Aorta (tissue), 5 donors: Measurements from ENCODE around the gene KRTAP9-7. TPM values are rescaled to one million over a fixed set of nuclear protein-coding genes. Genes with fewer than 3 reads are reported as not detected.
"Not testable (repeated sequence)": the region's sequence is repeated elsewhere in the genome, so short reads cannot be mapped to it uniquely, and the experiment has no call there.

ENCODE experiments used
- ATAC-seq: fragments of 200-7000 bp; cut with Tn5 transposase; one replicate; pipeline ENCODE4 v1.9.1; 2022; ENCODE audit warnings: moderate library complexity; ENCODE audit not compliant: low FRiP score
- DNase-seq, 2 donors: peaks; one replicate each; pipeline ENCODE4 v3.0.0-alpha.2; 2020
- H3K27ac ChIP-seq, 2 donors: one replicate each; pipeline ENCODE4 v1.5.1; 2013; ENCODE audit warnings: low read length in 2 of 2, mild to moderate bottlenecking in 2 of 2, moderate library complexity in 2 of 2, control low read depth in 1 of 2, inconsistent platforms in 1 of 2, low read depth in 1 of 2
- H3K27me3 ChIP-seq, 2 donors: one replicate each; pipeline ENCODE4 v1.6.1; 2013; ENCODE audit warnings: control low read depth in 1 of 2, low read length in 1 of 2, mild to moderate bottlenecking in 1 of 2, moderate library complexity in 1 of 2; ENCODE audit not compliant: insufficient read depth in 2 of 2, control insufficient read depth in 1 of 2
- H3K36me3 ChIP-seq, 2 donors: one replicate each; pipeline ENCODE4 v1.6.1; 2013; ENCODE audit warnings: control low read depth in 1 of 2, low read length in 1 of 2, mild to moderate bottlenecking in 1 of 2; ENCODE audit not compliant: insufficient read depth in 2 of 2, control insufficient read depth in 1 of 2
- H3K4me1 ChIP-seq, 2 donors: one replicate each; pipeline ENCODE4 v1.6.1; 2013; ENCODE audit warnings: low read length in 2 of 2, control low read depth in 1 of 2, mild to moderate bottlenecking in 1 of 2, moderate library complexity in 1 of 2; ENCODE audit not compliant: insufficient read depth in 2 of 2, control insufficient read depth in 1 of 2
- H3K4me3 ChIP-seq, 2 donors: one replicate each; pipeline ENCODE4 v1.5.1; 2013; ENCODE audit warnings: low read length in 2 of 2, control low read depth in 1 of 2, mild to moderate bottlenecking in 1 of 2
- H3K9me3 ChIP-seq: one replicate; pipeline ENCODE4 v1.6.1; 2013; ENCODE audit warnings: mild to moderate bottlenecking, low read length; ENCODE audit not compliant: control insufficient read depth
- WGBS, 2 donors: extraction: QIAGEN DNeasy Blood & Tissue Kit; methylation state at CpG; one replicate each; pipeline ENCODE4 v1.1.7; 2013; 5-methylcytosine and 5-hydroxymethylcytosine counted together
- intact Hi-C, 2 donors: fragments of 100-400 bp; cut with DNase I; formaldehyde crosslinking; loops; one replicate each; pipeline versions ENCODE4 v1.14.2 to v1.15.0; 2022
- polyA plus RNA-seq, 2 donors: library from polyadenylated mRNA; stranded (reverse); fragments of 200-250 nt; gene quantifications; one replicate each; pipeline ENCODE4 v1.2.3, GENCODE V29; 2013
- total RNA-seq, 2 donors: library from RNA; stranded (reverse); fragmentation: NEBNext Ultra II Directional; extraction: Animal tissue kit (Norgen Biotek cat#: 25700); gene quantifications; one replicate each; pipeline ENCODE4 v1.2.1, GENCODE V29; 2021
- donor health status: healthy with polysubstance abuse.
- donor health status: Bipolar disorder and iron deficiency.
- donor health status: DM: no; HTN: no; CAD: no.
- donor health status: DM: no; HTN: no; CAD: no.
- donor health status: DM: yes; HTN: yes; CAD: no.

Gene KRTAP9-7
- total and polyA plus RNA-seq, 4 donors, result not detected

DNA sequence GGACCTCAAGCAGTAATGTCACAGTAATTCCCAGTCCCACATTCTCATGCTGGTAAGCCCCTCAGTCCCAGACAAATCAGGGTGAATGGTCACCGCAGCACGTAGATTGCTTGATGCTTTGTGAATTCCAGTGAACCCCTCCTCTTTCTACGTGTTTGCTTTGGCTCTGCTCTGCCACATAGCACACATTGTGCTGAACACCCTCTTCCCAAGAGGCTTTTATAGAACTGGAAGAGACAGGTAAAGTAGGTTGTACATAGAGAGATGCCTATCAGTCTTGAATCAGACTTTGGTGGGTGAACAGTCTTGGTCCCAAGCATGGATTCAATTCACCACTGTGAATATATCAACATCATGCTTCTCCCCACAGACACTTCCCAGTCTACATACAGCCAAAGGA lies 10.9 kb upstream of the KRTAP9-7 start:
- no peak overlapping the region for H3K4me3 ChIP-seq
- no peaks in the 10 kb centered on the region for H3K4me1 ChIP-seq
- 51% methylated on average over 3 of the region's 3 CpGs for WGBS, 2 donors
- no peaks in the 10 kb centered on the region for H3K27me3 ChIP-seq
- intact Hi-C loops, result no loop called here
- DNase-seq (no peak), ATAC-seq (no peak)
- H3K36me3 ChIP-seq, result no peaks in the 10 kb centered on the region
- no peak overlapping the region for H3K27ac ChIP-seq
- no peaks in the 10 kb centered on the region for H3K9me3 ChIP-seq

DNA sequence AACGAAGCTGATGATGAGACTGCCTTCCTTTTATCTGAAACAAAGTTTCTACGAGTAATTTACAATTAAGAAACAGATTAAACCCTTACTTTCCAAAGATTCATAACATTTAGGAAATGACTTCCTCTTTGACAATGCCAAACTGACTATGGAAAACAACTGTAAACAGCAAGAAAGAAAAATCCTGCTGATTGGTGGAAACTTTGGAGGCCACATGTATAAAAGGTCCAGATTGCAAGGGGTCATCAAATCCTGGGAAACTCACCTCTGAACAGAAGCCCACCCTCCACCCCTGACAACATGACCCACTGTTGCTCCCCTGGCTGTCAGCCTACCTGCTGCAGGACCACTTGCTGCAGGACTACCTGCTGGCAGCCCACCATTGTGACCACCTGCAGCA lies 10.4 kb upstream of the KRTAP9-7 start, which contains the start of gene KRTAP9-6:
Gene KRTAP9-6 (plus strand): TSS at position 301 of the 400 bp plus-strand sequence. CDS start 0 bp downstream, at position 301.
- H3K36me3 ChIP-seq, result no peaks in the 10 kb centered on the region
- H3K27ac ChIP-seq, result no peak within 1 kb of the TSS
- WGBS, 2 donors, result 57% methylated on average over 2 of the region's 2 CpGs
- intact Hi-C loops, result no loop called here
- H3K4me3 ChIP-seq, result no peak within 1 kb of the TSS
- no peak for DNase-seq
- no peaks in the 10 kb centered on the region for H3K9me3 ChIP-seq
- no peaks in the 10 kb centered on the region for H3K4me1 ChIP-seq
- H3K27me3 ChIP-seq, result no peaks in the 10 kb centered on the region
- no peak for ATAC-seq

DNA sequence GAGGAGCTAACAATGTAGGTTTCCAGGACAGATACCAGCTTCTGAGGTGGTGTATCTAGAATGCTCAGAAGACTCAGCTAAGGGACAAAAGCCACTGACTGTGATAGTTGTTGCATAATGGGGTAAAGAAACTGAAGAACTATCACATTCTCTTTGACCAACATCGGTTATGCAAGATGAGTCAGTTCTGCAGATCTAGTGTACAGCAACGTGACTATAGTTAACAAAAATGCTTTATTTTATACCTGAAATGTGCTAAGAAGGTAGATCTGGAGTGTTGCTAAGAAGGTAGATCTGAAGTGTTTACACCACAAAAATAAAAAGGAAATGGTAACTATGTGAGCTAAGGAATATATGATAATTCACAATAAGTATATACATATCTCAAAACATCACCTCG lies 7.8 kb upstream of the KRTAP9-7 start:
- no peak for ATAC-seq
- Histone ChIP-seq H3K27me3 (no peaks in the 10 kb centered on the region), H3K9me3 (no peaks in the 10 kb centered on the region), H3K4me1 (no peaks in the 10 kb centered on the region), H3K4me3 (no peak overlapping the region), H3K27ac (no peak overlapping the region), H3K36me3 (no peaks in the 10 kb centered on the region)
- 81% methylated on average over 3 of the region's 3 CpGs; no CpG with 5 or more reads in 1 of the 2 donors for WGBS, 2 donors
- DNase-seq, result no peak
- intact Hi-C loops, result no loop called here

GRCh38 chr17:41271323-41271722 lies 4.2 kb upstream of the KRTAP9-7 start:
- DNase-seq, H3K9me3 ChIP-seq, H3K36me3 ChIP-seq, ATAC-seq, H3K27ac ChIP-seq, H3K4me1 ChIP-seq, H3K4me3 ChIP-seq, intact Hi-C loops, H3K27me3 ChIP-seq: not testable (repeated sequence)
- WGBS, 2 donors, result 60% methylated on average over 1 of the region's 1 CpG; no CpG with 5 or more reads in 1 of the 2 donors

DNA sequence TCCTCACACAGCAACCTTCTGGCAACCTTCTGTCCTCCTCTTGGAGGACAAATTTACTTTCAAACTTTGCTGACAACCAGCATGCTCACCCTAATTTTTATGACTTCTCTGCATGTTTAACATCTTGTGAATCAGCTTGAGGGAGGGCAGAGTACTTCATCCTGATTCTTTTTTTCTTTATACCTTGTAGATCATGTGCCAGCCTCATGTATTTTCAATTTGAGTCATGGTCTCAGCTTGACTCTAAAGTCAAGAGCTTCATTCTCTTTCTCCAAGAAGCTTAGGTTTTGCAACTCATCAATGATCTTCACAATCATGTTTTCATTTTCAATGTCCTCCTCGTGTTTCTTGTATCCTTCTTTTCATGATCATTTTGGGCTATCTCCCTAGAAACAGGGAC lies 3.6 kb upstream of the KRTAP9-7 start:
- intact Hi-C loops, result no loop called here
- 52% methylated on average over 1 of the region's 1 CpG; no CpG with 5 or more reads in 1 of the 2 donors for WGBS, 2 donors
- H3K27me3 ChIP-seq, result no peaks in the 10 kb centered on the region
- no peaks in the 10 kb centered on the region for H3K36me3 ChIP-seq
- DNase-seq (no peak), ATAC-seq (no peak)
- H3K4me3 ChIP-seq, result no peak overlapping the region
- no peak overlapping the region for H3K27ac ChIP-seq
- no peaks in the 10 kb centered on the region for H3K9me3 ChIP-seq
- H3K4me1 ChIP-seq, result no peaks in the 10 kb centered on the region

GRCh38 chr17:41278176-41278955 lies 2.9 kb downstream of the KRTAP9-7 start:
- Histone ChIP-seq H3K36me3 (no peaks in the 10 kb centered on the region), H3K27ac (no peak overlapping the region), H3K27me3 (no peaks in the 10 kb centered on the region), H3K9me3 (no peaks in the 10 kb centered on the region), H3K4me1 (no peaks in the 10 kb centered on the region), H3K4me3 (no peak overlapping the region)
- DNase-seq, result no peak
- intact Hi-C loops, result no loop called here
- WGBS, 2 donors, result 78 to 79% methylated on average over 3 of the region's 3 CpGs
- ATAC-seq, result no peak

DNA sequence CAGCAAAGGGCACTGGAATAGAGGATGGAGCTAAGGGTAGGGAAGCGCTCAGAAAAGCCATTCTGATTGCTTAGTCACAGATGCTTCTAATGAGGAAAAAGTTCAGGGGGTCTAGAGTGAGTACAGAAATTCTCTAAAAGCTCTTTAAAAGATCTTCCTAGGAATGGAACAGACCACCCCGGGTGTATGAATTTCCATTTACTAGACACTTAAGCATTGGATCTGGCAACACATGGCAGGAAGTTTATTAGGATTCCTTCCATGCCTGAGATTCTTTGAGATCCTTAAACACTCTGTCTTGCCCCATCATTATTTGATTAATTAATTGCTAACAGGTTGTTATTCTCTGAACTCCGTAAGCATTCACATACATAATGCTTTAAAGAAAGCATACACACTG lies 8.5 kb downstream of the KRTAP9-7 start:
- Histone ChIP-seq H3K4me1 (no peaks in the 10 kb centered on the region), H3K4me3 (no peak overlapping the region), H3K9me3 (no peaks in the 10 kb centered on the region), H3K27ac (no peak overlapping the region), H3K27me3 (no peaks in the 10 kb centered on the region), H3K36me3 (no peaks in the 10 kb centered on the region)
- 33 to 38% methylated on average over 3 of the region's 3 CpGs for WGBS, 2 donors
- DNase-seq, result no peak
- ATAC-seq, result no peak
- intact Hi-C loops, result no loop called here

DNA sequence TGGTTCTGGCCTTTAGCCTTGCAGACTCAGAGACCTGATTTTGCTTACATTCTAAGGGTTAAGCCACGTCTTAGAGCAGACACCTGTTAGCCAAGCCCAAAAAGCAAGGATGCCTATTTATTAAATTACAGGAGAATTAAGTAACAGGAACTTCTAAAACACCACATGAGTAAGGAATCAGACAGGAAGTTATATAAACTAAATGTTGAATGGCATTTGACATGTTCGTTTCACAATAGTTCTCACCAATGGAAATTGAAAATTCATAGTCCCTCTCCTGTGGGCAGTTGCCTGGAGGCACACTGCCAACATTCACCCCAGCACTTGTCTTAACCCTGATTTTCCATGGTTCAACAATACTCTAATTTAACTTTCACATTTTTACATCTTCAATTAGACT lies 9.0 kb downstream of the KRTAP9-7 start:
- ATAC-seq (no peak), DNase-seq (no peak)
- no peak overlapping the region for H3K27ac ChIP-seq
- intact Hi-C loops, result no loop called here
- no peaks in the 10 kb centered on the region for H3K9me3 ChIP-seq
- WGBS, 2 donors, result 38 to 40% methylated on average over 2 of the region's 2 CpGs
- no peaks in the 10 kb centered on the region for H3K27me3 ChIP-seq
- H3K36me3 ChIP-seq, result no peaks in the 10 kb centered on the region
- no peaks in the 10 kb centered on the region for H3K4me1 ChIP-seq
- H3K4me3 ChIP-seq, result no peak overlapping the region

GRCh38 chr17:41287050-41287449 lies 11.6 kb downstream of the KRTAP9-7 start:
- no peak for ATAC-seq
- H3K27me3 ChIP-seq, result no peaks in the 10 kb centered on the region
- H3K4me3 ChIP-seq, result no peak overlapping the region
- intact Hi-C loops, result no loop called here
- no peaks in the 10 kb centered on the region for H3K4me1 ChIP-seq
- no peak for DNase-seq
- H3K9me3 ChIP-seq, result no peaks in the 10 kb centered on the region
- 80 to 88% methylated on average over 3 of the region's 3 CpGs for WGBS, 2 donors
- no peak overlapping the region for H3K27ac ChIP-seq
- H3K36me3 ChIP-seq, result no peaks in the 10 kb centered on the region
